PC-3 (cell line): ENCODE measurements around the gene DQX1.
A peak's percentile ranks its signal among the peaks of the same experiment; 100 is the strongest.

ENCODE experiments used
- CTCF ChIP-seq: fragments of 300-600 bp; sonication (generic); conservative IDR thresholded peaks from 2 replicates; pipeline ENCODE4 v1.5.1; 2017; ENCODE audit warnings: antibody characterized with exemption, low read depth, mild to moderate bottlenecking, low read length
- EZH2 ChIP-seq: fragments of 300-600 bp; sonication (generic); IDR thresholded peaks from one replicate; pipeline ENCODE4 v1.6.1; 2017; ENCODE audit warnings: antibody characterized with exemption, mild to moderate bottlenecking, low read length; ENCODE audit not compliant: unreplicated experiment

GRCh38 chr2:74532222-74532621, 6.2 kb upstream of the DQX1 start:
- TF ChIP-seq CTCF (peak; percentile 68), EZH2 (no peak)
